ENCODE results near the gene HNRNPLL.
"Not testable (repeated sequence)": the region's sequence is repeated elsewhere in the genome, so short reads cannot be mapped to it uniquely, and the experiment has no call there.

The HNRNPLL gene

GRCh38 chr2:38551171-38551570 is 51.6 kb downstream of the HNRNPLL start:
- no peak for DNase-seq

DNA sequence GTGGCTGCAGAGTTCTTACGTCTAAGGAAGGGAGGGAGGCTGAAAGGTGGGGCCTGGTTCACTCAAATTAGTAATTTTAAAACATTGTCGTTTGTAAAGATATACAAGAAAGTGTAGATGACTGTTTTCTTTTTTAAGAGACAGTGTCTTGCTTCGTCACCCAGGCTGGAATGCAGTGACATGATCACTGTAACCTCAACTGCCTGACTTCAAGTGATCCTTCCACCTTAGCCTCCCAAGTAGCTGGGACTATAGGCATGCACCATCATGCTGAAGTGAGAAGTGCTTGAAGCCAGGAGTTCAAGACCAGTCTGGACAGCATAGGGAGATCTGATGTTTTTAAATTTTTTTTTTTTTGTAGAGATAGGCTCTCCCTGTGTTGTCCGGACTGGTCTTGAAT is 52.9 kb downstream of the HNRNPLL start:
- DNase-seq = no peak

DNA sequence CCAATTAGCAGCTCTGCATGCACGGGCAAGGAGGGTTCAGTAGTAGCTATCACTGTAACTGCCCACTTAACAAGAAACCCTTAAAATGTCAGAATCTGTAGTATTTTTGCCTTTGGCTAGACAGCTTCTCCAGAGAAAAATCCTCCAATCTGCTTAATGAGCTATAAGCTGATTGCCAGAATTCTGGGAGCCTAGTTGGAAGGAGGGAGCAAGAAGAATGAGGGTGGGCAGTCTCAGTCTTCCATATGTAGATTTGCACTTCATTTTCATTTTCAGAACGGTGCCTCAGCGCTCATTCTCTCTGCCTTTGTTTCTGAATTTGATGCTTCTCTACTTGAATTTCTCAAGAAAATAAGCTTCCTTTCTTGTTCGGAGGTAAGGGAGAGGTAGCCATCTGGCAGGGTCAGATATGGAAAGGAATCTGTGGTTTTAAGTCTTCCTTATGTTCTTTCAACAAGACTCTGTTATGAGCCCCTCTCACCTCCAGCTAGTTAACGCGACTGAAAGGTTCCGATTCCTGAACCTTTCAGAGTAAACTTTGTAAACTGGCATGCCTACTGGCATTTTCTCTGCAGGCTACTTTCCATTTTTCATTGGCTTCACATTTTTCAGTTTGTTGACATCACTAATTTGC is 53.5 kb downstream of the HNRNPLL start:
- no peak for DNase-seq

DNA sequence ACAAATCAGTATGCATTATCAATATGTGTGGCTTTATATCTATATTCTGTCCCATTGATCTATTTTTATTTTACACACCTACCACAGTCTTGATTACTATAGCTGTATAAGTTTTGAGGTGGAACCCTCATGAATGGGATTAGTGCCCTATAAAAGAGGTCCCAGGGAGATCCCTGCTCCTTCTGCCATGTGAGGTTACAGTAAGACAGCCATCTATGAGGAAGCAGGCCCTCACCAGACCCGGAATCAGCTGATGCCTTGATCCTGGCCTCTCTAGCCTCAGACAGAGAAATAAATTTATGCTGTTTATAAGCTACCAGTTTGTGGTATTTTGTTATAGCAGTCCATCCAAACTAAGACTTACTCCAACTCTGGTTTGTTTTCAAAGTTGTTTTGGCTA is 54.9 kb downstream of the HNRNPLL start:
- no peak for DNase-seq

DNA sequence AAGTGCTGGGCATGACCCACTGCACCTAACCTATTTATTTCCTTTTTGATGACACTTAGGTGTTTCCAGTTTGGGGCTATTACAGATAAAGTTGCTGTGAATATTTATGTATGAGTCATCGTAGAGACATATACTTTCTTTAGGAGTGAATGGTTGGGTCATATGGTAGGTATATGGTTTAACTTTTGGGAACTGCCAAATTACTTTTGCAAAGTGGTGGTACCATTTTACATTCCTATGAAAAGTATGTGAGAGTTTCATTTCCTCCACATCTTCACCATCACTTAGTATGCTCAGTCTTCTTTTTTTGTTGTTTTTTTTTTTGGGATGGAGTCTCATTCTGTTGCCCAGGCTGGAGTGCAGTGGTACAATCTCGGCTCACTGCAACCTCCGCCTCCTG is 56.1 kb downstream of the HNRNPLL start:
- no peak for DNase-seq

DNA sequence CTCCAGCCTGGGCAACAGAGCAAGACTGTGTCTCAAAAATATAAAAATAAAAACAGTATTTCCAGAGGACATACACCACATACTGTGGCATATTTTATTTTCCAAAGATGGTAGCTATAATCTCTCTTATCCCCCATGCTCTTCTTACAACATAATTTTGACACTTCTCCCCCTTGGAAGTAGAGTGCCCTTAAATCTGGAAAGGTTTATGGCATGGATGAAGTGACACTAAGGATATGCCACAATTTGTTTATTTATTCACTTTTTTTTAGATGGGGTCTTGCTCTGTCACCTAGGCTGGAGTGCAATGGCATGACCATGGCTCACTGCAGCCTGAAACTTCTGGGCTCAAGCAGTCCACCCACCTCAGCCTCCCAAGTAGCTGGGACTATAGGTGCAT is 56.7 kb downstream of the HNRNPLL start:
- no peak for DNase-seq

- DNase-seq = not testable (repeated sequence)
These were observed 60.5 kb downstream of the HNRNPLL start for GRCh38 chr2:38542248-38542631.

DNA sequence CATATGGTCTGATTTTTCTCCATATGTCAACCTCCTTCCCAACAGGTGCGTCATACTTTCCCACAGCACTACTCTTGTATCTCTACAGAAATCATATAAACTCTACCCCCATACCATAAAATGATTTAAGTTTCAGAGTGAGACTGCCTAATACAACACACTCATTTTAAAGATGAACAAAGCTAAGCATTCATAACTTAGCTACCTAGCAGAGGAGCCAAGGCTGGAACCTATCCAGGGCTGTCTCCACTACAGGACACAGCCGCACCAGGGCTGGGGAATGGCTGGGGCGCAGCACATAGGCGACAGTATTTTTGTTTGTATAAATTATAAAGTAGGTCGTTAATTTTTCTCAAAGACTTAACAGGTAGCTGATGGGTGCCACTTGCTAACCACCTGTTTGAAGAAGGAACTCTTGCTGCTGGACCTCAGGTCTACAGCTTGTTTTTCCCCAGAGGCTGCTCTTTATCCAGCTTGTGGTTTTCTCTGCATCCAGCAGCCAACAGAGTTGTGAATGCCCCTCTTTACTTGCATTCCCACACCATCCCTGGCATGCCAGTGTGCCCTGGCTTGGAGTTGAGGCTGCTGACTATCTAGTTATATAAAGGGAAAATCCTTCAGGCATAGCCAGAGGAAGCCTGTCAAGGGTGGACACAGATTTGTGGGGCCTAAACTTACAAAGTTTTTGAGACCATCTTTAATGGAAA is 62.0 kb downstream of the HNRNPLL start:
- no peak for DNase-seq

GRCh38 chr2:38539086-38539485 is 63.6 kb downstream of the HNRNPLL start:
- no peak for DNase-seq

DNA sequence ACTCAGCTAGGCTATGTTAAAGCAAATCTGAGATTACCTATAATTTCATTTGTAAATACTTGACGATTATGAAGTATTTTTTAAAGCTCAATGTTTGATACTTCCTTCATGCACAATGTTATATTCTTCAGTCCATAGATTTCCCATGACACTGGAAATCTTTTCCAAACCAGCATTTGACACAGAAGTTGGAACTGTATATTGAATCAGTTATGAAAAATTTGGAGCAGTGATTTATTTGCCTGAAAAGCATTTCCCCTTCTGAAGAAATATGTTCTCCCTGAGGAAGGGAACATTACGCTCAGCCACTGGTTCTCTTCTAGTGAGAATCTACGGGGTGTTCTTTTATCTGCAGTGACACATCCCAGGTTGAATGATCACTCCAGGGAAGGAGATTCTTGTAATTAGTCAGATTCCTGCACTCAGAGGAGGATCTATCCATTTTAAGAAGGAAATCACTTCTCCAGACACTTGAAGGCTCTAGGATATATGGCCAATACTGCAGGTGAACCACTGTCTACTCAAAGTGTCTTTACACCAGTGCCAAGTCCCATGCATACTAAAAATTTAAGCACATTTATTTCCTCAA is 64.7 kb downstream of the HNRNPLL start:
- no peak for DNase-seq

GRCh38 chr2:38537296-38537695 is 65.4 kb downstream of the HNRNPLL start:
- not testable (repeated sequence) for DNase-seq

DNA sequence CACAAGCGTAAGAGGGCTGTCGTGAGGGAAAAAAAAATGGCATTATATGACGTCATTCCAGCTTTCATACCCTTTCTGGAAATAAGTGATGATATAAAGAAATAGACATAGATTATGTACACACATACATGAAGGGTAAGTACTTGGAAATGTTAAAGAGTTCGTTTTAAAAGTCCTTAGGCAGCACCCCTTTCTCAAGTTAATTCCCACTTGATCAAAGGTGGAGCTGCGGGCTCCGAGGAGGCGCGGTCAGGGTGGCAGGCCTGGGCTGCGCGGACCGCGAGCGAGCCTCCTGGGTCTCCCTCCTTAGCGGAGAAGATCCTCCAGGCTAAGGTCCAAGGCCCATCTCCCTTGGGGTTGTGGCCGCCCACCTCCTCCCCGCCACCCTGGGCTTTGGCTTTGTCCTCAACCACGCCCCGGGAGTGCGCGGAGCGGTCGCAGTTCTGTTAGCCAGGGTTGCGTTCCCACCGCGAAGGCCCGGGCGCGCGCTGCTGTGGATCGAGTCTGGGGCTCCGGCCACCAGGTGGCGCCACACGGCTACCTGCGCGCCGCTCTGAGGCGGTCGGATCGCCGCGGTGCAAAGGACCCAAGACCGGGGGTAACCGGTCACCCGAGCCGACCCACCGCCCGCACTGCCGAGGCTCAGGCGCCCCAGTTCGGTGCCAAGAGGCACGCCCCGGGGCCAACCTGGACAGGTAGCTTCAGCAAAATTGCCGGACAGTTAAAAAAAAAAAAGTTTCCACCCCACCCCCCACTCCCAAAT is 66.8 kb downstream of the HNRNPLL start:
- peak; percentile 47 for DNase-seq

GRCh38 chr2:38535404-38535743 is 67.4 kb downstream of the HNRNPLL start:
- no peak for DNase-seq

DNA sequence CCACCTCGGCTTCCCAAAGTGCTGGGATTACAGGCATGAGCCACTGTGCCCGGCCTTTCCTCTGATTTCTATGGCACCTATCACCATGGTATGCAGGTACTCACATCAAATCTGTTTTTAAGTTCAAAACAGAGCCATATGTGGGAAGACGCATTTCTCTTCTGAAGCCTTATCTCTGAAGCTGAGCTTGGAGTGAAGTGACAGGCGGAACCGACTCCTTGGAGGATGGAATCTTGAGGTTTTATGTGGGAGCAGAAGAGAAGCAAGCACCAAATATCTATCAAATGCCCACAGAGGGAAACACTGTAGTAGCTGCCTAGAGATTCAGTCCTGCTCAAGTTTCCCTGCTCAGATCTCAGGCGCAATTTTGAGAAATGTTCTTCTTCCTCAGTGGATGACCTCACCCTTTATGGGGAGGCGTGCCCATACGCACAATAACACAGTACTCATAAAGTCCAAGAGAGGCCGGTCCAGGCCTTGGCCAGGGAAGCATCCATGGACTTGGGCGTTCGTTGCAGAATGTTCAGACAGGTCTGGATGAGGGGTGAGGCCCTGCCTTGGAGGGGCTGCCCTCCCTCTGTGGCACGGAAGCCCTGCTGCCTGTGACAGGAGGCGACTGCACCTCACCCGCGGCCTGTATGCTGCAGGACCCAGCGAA is 67.9 kb downstream of the HNRNPLL start:
- no peak for DNase-seq

DNA sequence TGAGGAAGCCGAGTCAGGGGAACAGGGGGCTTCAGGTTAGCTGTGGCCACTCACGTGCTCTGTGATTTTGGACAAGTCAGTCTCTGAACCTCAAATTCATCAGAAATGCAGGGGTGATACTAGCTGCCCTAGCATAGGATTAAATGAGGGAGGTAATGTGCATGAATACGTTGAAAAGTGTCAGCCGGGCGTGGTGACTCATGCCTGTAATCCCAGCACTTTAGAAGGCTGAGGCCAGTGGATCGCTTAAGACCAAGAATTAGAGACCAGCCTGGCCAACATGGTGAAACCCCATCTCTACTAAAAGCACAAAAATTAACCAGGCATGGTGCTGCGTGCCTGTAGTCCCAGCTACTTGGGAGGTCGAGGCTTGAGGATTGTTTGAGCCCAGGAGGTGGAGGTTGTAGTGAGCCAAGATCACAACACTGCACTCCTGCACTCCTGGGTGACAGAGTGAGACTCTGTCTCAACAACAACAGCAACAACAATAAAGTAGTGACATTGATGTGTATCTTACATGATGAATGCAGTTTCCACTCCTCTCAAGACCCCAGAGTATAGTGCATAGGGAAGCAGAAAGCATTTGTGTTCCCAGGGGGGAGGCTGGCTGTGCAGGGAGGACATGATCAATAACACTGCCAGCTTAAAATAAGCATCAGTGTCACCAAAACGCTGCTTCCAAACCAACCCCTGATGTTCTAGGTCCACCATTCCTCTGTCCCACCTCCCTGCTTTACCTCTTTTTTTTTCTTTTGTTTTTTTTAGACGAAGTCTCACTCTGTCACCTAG is 68.8 kb downstream of the HNRNPLL start:
- no peak for DNase-seq

- no peak for DNase-seq
These were observed 69.5 kb downstream of the HNRNPLL start for GRCh38 chr2:38533180-38533579.

GRCh38 chr2:38532366-38532765 is 70.4 kb downstream of the HNRNPLL start:
- DNase-seq = no peak

- no peak for DNase-seq
These were observed 73.5 kb downstream of the HNRNPLL start for GRCh38 chr2:38529208-38529607.

DNA sequence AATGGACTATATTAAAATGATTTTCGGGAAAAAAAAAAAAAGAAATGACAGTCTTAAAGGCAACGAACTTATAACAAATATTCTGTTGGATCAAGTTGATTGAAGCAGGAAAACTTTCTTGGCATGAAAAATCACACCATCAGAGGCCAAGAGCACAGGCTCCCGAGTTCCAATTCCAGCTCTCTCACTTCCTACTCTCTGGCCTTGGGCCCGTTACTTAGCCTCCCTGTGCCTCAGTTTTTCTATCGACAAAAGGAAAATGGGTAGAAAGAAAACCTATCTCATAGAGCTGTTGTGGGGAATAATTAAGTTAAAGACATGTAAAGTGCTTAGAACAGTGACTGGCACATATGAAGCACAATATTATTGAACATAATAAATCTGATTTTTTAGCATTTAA is 74.2 kb downstream of the HNRNPLL start:
- no peak for DNase-seq

DNA sequence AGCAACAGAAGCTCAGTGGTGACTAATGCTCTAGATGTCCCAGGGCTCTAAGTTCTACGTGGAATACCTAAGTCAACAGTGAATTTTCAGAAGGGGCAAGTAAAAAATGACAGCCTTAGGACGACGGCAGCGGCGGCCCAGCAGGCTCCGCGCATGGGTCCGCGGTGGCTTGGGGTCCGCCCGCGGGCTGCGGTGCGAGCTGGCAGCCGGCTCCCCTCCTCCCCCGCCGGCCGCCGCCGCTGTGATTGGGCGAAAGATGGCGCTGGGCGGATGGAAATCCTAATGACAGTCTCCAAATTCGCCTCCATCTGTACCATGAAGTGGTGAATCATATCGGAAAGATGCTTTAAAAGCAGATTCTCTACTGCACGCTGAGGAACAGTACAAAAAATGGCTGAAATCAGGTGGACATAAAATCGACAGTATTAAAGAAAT is 74.7 kb downstream of the HNRNPLL start:
- peak; percentile 66 for DNase-seq

- DNase-seq = no peak
These were observed 75.3 kb downstream of the HNRNPLL start for GRCh38 chr2:38527338-38528007.

DNA sequence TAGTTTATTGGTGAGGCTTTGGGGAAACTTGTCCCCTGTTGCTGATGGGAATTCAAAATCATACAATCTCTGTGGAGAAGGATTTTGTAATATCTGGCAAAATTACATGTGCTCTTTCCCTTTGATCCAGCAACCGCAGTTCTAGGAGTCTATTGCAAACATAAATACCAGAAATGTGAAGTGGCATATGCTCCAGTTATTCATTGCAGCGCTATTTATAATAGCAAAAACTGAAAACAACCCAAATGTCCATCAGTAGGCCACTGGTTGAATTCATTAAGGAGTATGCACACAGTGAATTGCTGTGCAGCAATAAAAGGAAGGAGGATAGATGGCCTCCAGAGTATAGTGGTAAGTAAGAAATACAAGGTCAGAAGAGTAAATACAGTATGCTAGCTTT is 76.5 kb downstream of the HNRNPLL start:
- DNase-seq = no peak

Data from T1000 (cell line).